ENCODE measurements around the gene PGAP1.

DNA sequence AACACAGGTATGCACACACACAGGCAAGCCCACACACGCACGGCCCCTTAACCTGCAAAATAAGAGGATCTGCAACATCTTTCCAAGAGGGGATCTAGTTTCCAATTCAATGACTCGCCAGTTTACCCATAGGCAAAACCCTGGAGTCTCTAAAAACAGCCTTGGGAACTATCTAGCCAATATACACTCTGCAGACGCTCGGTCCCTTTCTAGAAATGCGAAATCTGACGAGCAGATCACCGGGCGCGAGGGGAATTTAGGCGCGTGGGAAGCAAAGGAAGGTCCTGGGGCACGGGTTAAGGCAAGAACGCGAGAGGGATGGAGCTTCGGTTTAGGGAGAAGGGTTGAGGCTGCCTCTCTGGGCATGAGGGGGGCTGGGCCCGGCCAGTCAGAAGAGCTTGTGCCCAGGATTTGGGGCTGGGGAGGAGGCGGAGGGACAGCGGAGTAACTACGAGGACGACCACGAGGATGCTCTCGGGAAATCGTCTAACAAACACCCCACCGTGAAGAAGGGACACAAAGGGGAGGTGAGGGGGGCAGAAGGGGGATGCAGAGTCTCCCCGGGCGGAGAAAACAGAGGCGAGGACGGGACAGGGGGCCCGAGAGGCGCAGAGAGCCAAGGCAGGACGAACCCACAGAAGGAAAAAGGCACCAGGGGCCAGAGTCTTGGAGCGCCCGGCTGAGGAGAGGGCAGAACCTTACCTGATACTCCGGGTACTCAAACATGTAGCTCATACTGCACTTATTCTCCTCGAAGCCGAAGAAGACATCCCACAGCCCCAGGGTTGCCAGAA is 542 bp downstream of the PGAP1 start:
- no peak for TF ChIP-seq CTCF (IDR thresholded peaks at IDR 0.05)
- no peak for TF ChIP-seq POLR2A (IDR thresholded peaks at IDR 0.05)
